Subcutaneous abdominal adipose tissue (tissue), 5 donors: ENCODE results near the gene GALE.
A peak's percentile ranks its signal among the peaks of the same experiment; 100 is the strongest.
"Not testable (repeated sequence)": the region's sequence is repeated elsewhere in the genome, so short reads cannot be mapped to it uniquely, and the experiment has no call there.

Experiments used
- H3K27ac ChIP-seq: one replicate; pipeline ENCODE4 v1.7.0; 2013; ENCODE audit warnings: low read depth, mild to moderate bottlenecking, inconsistent platforms, low read length, moderate library complexity
- H3K27me3 ChIP-seq, 5 donors: one replicate each; pipeline ENCODE4 v1.7.0; 2013; ENCODE audit warnings: low read length in 5 of 5, inconsistent platforms in 1 of 5; ENCODE audit not compliant: control insufficient read depth in 5 of 5, insufficient read depth in 4 of 5
- H3K36me3 ChIP-seq, 5 donors: one replicate each; pipeline ENCODE4 v1.7.0; 2013; ENCODE audit warnings: low read length in 5 of 5; ENCODE audit not compliant: control insufficient read depth in 5 of 5, insufficient read depth in 5 of 5
- H3K4me1 ChIP-seq, 5 donors: one replicate each; pipeline ENCODE4 v1.7.0; 2013; ENCODE audit warnings: low read length in 5 of 5, mild to moderate bottlenecking in 3 of 5, moderate library complexity in 1 of 5; ENCODE audit not compliant: control insufficient read depth in 5 of 5, insufficient read depth in 5 of 5
- H3K4me3 ChIP-seq, 5 donors: one replicate each; pipeline ENCODE4 v1.7.0; 2013; ENCODE audit warnings: low read length in 5 of 5, low read depth in 1 of 5
- H3K9ac ChIP-seq, 5 donors: one replicate each; pipeline ENCODE4 v1.7.0; 2013; ENCODE audit warnings: low read length in 5 of 5, mild to moderate bottlenecking in 4 of 5, moderate library complexity in 3 of 5
- H3K9me3 ChIP-seq, 5 donors: one replicate each; pipeline ENCODE4 v1.7.0; 2013; ENCODE audit warnings: low read length in 5 of 5; ENCODE audit not compliant: control insufficient read depth in 5 of 5
- donor health status: healthy.
- donor health status: healthy.
- donor health status: healthy.
- donor health status: healthy.
- donor health status: healthy.

The GALE gene

DNA sequence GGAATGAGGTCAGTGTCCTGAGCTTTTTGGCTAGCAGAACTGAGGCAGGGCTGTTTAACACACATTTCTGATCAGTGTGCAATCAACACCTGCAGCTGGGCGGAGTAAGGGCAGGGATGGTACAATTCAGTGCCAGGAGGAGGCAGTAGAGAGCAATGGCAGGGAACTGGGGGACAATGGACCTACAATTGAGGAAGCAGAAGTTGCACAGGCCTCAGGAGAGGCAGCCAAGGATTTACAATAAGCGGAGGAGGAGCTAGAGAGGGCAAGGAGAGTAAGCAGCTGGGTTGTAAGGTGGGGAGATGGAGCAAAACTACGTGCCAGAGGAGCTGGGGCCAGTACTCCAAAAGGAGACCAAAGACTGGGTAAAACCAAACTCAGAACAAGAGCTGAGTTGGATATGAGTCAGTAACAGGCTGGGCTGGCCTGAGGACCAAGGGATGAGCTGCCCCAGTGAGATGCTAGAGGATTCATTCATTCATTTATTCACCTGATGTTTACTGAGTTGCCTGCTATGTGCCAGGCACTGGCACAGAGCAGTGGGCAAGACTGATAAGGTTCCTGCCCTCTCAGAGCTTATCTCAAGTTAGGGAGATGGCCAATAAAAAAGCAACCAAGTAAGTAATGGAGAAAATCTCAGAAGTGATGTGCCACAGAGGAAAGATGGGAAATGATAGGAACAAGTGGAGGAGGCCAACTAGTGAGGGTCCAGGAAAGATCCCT is 10.4 kb upstream of the GALE start:
- H3K9me3 ChIP-seq: no peaks in the 10 kb centered on the region
- H3K4me1 ChIP-seq: peaks cover 0 to 15% (median 8%) of the 10 kb centered on the region in 5 donors
- H3K4me3 ChIP-seq: no peak overlapping the region
- H3K9ac ChIP-seq: no peak overlapping the region
- no peaks in the 10 kb centered on the region for H3K27me3 ChIP-seq
- H3K27ac ChIP-seq: no peak overlapping the region
- H3K36me3 ChIP-seq: peaks cover 0 to 69% (median 50%) of the 10 kb centered on the region in 5 donors

DNA sequence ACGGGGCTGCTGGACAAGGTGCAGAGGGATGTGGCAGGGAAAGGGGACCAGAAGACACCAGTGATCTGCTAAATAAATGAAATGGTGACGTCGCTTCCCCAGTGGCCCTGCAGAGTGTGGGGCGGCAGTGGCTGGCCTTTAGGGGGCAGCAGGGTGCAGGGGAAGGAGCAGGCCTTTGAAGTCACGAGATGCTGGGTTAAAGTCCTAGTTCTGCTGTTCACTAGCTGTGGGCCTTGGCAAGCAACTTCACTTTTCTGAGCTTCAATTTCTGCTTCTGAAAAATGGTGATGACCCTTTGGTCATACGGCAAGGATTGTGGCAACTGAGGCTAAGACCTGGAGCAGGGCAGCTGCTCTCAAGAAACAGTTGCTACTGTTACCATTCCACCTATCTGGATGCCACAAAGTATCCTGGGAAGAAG is 9.2 kb upstream of the GALE start:
- no peak overlapping the region for H3K27ac ChIP-seq
- peaks cover 0 to 65% (median 47%) of the 10 kb centered on the region in 5 donors for H3K36me3 ChIP-seq

DNA sequence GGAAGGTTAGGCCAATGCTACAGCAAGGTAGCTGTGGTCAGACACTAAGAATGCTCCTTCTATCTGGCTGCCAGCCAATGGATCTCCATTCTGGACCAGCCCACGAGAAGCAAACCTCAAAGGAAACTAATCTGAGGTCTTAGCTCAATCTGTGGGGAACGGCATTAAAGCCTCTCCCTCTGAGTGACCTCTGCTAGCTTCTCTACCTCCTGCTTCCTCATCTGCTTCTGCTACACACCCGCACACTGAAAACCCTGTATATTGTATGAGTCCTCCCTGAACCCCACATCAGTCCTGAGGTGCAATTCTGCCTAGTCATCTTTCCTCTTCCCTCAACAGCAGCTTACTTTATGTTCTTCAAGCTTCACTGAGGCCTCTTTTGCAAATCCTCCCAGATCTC is 6.9 kb upstream of the GALE start:
- peaks cover 0 to 21% (median 8%) of the 10 kb centered on the region in 5 donors for H3K4me1 ChIP-seq
- H3K4me3 ChIP-seq: no peak overlapping the region
- no peak overlapping the region for H3K9ac ChIP-seq
- no peak overlapping the region for H3K27ac ChIP-seq
- no peaks in the 10 kb centered on the region for H3K27me3 ChIP-seq
- H3K9me3 ChIP-seq: no peaks in the 10 kb centered on the region
- H3K36me3 ChIP-seq: peaks cover 0 to 54% (median 41%) of the 10 kb centered on the region in 5 donors

More for the DNA sequence above, 9.2 kb upstream of the GALE start:
- H3K4me3 ChIP-seq: no peak overlapping the region
- H3K9ac ChIP-seq: no peak overlapping the region
- peaks cover 0 to 15% (median 8%) of the 10 kb centered on the region in 5 donors for H3K4me1 ChIP-seq
- no peaks in the 10 kb centered on the region for H3K27me3 ChIP-seq
- H3K9me3 ChIP-seq: no peaks in the 10 kb centered on the region

DNA sequence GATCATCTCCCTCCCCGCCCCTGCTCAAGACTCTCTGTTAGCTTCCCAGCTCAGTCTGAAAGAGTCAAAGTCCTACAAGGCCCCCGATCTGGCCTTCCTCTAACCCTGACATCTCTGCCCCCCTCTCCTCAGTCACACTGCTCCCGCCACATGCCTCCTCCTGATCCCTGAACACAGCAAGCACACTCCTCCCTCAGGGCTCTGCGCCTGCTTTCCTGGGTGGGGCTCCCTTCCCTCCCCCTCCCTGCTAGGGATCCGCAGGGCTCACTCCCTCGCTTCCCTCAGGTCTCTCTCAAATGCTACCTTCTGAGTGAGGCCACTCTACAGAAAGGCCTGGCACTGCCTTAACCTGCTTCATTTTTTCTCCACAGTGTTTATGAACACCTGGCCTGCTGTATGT is 5.7 kb upstream of the GALE start:
- Histone ChIP-seq H3K36me3 (peaks cover 0 to 43% (median 31%) of the 10 kb centered on the region in 5 donors), H3K27me3 (no peaks in the 10 kb centered on the region), H3K4me1 (peaks cover 0 to 29% (median 15%) of the 10 kb centered on the region in 5 donors)

DNA sequence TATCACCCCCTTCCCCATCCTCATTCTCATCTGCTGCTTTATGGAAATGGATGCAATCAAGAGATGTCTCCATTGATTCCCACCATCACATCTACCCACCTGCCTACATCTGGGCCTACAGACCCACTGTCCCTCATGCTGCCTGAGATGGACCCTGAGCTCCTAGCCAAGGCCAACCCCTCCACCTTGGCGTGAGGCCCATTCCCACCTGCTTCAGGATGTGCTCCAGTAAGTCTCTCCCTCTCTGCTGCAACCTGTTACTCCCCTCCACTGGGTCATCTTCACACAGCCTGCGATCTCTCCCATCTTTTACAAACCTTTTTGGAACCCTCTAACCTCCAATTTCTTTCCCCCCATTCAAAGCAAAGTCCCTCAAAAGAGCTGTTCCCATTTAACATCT is 4.5 kb upstream of the GALE start:
- Histone ChIP-seq H3K9me3 (no peaks in the 10 kb centered on the region), H3K9ac (no peak overlapping the region), H3K36me3 (peaks cover 0 to 33% (median 28%) of the 10 kb centered on the region in 5 donors), H3K27me3 (no peaks in the 10 kb centered on the region), H3K4me3 (no peak overlapping the region), H3K27ac (no peak overlapping the region), H3K4me1 (peaks cover 0 to 30% (median 19%) of the 10 kb centered on the region in 5 donors)

More for the DNA sequence above, 5.7 kb upstream of the GALE start:
- no peaks in the 10 kb centered on the region for H3K9me3 ChIP-seq
- no peak overlapping the region for H3K9ac ChIP-seq
- no peak overlapping the region for H3K27ac ChIP-seq
- no peak overlapping the region for H3K4me3 ChIP-seq

DNA sequence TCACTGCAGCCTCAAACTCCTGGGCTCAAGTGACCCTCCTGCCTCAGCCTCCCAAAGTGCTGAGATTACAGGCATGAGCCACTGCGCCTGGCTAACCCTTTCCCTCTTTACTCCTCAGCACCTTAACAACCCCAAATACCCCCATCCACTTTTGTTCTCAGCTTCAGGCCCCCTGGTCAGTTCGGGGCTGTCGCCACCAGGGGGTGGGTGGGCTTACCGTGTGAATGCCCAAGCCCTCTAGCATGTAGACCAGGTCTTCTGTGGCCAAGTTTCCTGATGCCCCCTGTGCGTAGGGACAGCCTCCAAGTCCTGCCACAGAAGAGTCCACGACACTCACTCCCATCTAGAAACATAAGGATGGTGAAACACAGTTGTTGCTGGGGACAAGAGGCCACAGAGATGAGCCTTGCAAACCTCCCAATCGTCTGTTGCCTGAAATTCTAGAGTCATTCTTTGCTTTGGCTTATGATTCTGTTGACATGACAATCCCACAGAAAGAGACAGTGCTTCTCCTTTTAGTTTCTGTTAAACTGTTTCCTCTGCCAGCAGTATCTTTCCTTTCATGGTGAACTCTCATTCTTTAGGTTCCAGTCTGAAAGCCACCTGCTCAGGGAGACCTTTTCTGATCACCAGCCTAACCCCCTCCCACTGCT is 3.8 kb upstream of the GALE start:
- Histone ChIP-seq H3K4me3 (no peak overlapping the region), H3K4me1 (peaks cover 0 to 33% (median 20%) of the 10 kb centered on the region in 5 donors), H3K27ac (no peak overlapping the region), H3K27me3 (no peaks in the 10 kb centered on the region), H3K9ac (no peak overlapping the region), H3K9me3 (no peaks in the 10 kb centered on the region), H3K36me3 (peaks cover 0 to 33% (median 28%) of the 10 kb centered on the region in 5 donors)

DNA sequence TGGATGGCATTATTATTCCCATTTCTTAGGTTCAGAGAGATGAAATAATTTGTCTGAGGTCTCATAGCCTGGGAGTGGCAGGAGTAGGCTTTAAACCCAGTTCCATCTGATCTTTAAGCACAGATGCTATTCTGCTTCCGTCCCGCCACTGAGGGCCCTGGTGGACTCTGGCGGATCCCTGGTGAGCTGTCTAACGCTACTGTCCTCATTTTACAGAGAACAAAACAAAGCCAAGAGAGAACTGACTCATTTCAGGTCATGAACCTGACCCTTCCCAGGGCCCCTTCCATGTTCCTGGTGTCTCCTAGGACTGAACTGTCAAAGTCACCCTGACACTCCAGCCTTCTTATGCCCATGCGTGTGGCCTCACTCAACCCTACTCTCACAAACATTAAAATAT is 3.1 kb upstream of the GALE start:
- Histone ChIP-seq H3K4me1 (peaks cover 0 to 39% (median 23%) of the 10 kb centered on the region in 5 donors), H3K9ac (no peak overlapping the region), H3K4me3 (no peak overlapping the region), H3K27me3 (no peaks in the 10 kb centered on the region), H3K36me3 (peaks cover 0 to 33% (median 28%) of the 10 kb centered on the region in 5 donors), H3K27ac (no peak overlapping the region), H3K9me3 (no peaks in the 10 kb centered on the region)

DNA sequence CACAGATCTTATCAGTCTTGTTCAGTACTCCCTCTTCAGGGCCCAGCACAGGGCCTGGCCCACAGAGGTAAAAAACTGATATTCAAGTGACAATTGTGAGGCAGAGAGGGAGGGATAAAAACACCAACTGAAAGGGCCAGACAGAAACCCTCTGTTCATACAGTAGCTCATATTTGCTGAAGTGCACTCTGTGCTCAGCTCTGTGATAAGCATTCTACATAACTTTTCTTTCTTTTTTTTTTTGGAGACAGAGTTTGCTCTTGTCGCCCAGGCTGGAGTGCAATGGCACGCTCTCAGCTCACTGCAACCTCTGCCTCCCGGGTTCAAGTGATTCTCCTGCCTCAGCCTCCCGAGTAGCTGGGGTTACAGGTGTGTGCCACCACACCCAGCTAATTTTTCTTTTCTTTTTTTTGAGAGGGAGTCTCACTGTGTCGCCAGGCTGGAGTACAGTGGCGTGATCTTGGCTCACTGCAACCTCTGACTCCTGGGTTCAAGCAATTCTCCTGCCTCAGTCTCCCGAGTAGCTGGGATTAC is 2.3 kb upstream of the GALE start:
- H3K9ac ChIP-seq, H3K9me3 ChIP-seq, H3K27ac ChIP-seq, H3K4me3 ChIP-seq, H3K27me3 ChIP-seq: not testable (repeated sequence)
- Histone ChIP-seq H3K36me3 (peaks cover 0 to 33% (median 25%) of the 10 kb centered on the region in 5 donors), H3K4me1 (peaks cover 0 to 39% (median 23%) of the 10 kb centered on the region in 5 donors)

DNA sequence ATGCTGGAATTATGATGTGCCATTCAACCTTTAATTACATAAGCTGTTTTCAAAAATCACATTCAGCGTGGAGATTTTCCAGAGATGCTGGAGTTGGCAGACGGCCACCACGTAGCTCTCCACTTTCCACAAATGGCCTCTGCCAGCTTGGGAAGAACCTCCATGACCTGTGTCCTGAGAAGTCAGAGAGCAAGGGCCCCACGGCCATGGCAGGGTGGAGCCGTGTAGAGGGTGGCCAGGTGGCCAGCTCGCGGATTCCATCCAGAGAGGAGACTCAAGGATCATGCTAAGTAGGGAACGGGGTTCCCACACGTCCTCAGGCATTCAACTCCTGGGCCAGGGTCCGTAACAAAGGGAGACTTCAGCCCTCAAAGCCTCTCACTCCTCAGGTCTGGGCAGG is 1.3 kb upstream of the GALE start:
- Histone ChIP-seq H3K4me1 (peaks cover 0 to 37% (median 23%) of the 10 kb centered on the region in 5 donors), H3K36me3 (peaks cover 0 to 32% (median 22%) of the 10 kb centered on the region in 5 donors), H3K9me3 (no peaks in the 10 kb centered on the region), H3K27ac (peak overlapping the region; percentile 95), H3K4me3 (peak overlapping the region in 2 of 5 donors; percentile 79 to 87), H3K27me3 (no peaks in the 10 kb centered on the region), H3K9ac (peak overlapping the region in 2 of 5 donors; percentile 82 to 93)

DNA sequence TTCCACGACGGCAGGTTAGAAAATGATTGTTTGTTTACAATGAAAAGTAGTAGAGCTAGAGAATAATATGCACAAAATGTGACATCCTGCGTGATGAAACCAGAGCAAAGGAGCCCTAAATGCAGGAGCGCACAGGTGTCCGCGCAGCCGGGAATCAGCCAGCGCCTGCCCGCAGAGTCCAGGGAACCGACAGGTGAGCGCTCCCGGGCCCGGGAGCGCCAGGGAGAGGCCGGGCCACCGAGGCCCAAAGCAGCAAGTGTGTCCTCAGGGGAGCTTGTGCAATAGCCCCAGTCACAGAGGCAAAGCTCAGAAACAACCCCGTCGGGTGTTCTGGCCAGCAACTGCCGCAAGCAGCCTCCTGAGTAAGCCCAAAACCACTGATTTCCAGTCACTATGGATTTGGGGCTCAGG is 789 bp upstream of the GALE start:
- Histone ChIP-seq H3K36me3 (peaks cover 0 to 32% (median 22%) of the 10 kb centered on the region in 5 donors), H3K9ac (peak overlapping the region in 4 of 5 donors; percentile 80 to 93 (median 86)), H3K27ac (peak overlapping the region; percentile 95), H3K27me3 (no peaks in the 10 kb centered on the region), H3K4me1 (peaks cover 0 to 36% (median 23%) of the 10 kb centered on the region in 5 donors), H3K9me3 (no peaks in the 10 kb centered on the region), H3K4me3 (peak overlapping the region; percentile 79 to 87 (median 82))
